ENCODE data around the gene GPR157.

DNA sequence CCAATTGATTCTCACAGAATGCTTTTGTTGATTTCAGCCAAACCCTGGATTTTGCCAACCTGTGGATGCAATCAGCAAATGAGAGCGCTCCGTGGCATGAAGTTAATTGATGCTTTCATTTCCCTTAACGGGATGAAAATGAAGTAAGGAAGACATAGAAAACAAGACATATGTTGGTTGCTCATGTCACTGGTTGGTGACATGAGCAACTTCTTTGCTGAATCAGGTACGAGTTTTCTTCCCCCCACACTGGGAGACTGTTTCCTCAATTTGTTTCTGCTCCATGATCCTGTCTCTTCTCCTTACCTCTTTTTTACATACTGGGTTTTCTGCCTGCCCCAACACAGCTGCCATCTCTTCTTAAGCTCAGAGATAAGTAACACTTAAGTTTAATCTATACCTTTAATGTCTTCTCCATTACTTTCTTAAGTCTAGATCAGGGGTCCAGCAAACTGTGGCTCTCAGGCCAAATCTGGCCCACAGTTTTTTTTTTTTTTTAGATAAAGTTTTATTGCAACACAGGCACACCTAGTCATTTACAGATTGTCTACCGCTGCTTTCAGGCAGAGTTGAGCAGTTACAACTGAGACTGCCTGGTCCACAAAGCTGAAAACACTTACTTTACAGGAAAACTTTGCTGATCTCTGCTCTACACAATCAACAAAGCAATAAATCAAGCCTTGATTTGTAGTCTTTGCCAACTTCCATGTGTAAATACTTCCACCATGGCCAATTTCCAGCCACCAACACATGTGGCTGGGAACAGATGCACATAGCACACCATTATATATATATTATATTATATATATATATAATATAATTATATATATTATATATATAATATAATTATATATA is 13.3 kb downstream of the GPR157 start:
- TF ChIP-seq, protein P1, sequence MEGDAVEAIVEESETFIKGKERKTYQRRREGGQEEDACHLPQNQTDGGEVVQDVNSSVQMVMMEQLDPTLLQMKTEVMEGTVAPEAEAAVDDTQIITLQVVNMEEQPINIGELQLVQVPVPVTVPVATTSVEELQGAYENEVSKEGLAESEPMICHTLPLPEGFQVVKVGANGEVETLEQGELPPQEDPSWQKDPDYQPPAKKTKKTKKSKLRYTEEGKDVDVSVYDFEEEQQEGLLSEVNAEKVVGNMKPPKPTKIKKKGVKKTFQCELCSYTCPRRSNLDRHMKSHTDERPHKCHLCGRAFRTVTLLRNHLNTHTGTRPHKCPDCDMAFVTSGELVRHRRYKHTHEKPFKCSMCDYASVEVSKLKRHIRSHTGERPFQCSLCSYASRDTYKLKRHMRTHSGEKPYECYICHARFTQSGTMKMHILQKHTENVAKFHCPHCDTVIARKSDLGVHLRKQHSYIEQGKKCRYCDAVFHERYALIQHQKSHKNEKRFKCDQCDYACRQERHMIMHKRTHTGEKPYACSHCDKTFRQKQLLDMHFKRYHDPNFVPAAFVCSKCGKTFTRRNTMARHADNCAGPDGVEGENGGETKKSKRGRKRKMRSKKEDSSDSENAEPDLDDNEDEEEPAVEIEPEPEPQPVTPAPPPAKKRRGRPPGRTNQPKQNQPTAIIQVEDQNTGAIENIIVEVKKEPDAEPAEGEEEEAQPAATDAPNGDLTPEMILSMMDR (IDR thresholded peaks at IDR 0.05): no peak
- no peak for TF ChIP-seq EZH2 (IDR thresholded peaks at IDR 0.05; ENCODE audit: borderline replicate concordance, insufficient read depth, low read depth, low read length, poor library complexity, severe bottlenecking)

All from B cell (primary cell).